ENCODE measurements around the gene ADCK1.

DNA sequence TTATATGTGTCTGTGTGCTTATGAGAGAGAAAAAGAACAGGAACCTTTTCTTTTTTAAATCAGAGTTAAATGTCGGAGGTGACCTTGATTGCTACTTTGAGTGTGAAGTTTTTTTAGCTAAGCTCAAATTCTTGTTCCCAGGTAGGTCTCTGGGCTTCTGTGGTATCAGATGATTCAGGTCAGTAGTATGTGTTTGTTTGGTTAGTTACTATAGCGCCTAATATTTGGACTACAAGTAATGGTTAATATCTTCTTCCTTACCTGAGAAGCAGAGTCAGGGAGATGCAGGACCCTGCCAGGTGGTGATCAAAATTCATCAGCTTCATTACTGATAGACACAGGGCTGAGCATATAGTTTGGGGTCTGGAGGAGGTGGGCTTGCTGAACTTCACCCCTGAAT, 30.8 kb downstream of the ADCK1 start:
- TF ChIP-seq, protein P1, sequence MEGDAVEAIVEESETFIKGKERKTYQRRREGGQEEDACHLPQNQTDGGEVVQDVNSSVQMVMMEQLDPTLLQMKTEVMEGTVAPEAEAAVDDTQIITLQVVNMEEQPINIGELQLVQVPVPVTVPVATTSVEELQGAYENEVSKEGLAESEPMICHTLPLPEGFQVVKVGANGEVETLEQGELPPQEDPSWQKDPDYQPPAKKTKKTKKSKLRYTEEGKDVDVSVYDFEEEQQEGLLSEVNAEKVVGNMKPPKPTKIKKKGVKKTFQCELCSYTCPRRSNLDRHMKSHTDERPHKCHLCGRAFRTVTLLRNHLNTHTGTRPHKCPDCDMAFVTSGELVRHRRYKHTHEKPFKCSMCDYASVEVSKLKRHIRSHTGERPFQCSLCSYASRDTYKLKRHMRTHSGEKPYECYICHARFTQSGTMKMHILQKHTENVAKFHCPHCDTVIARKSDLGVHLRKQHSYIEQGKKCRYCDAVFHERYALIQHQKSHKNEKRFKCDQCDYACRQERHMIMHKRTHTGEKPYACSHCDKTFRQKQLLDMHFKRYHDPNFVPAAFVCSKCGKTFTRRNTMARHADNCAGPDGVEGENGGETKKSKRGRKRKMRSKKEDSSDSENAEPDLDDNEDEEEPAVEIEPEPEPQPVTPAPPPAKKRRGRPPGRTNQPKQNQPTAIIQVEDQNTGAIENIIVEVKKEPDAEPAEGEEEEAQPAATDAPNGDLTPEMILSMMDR (IDR thresholded peaks at IDR 0.05 in 4 of 5, conservative IDR thresholded peaks at IDR 0.05 in 1 of 5), result no peak
- no peak for TF ChIP-seq POLR2A (IDR thresholded peaks at IDR 0.05)
